K562 (cell line): ENCODE results near the gene FTSJ1. TPM values are rescaled to one million over a fixed set of nuclear protein-coding genes. Genes with fewer than 3 reads are reported as not detected.

Experiments
- ATAC-seq: fragments of 200-7000 bp; cut with Tn5 transposase; 3 replicates; pipeline ENCODE4 v1.9.1; 2020; ENCODE audit warnings: moderate library complexity
- BruUV-seq: library from RNA; stranded (reverse); fragments of 400-500 nt; replicated peaks from 2 replicates; lab custom pipeline; 2021; lab: Mats Ljungman, UMichigan
- CTCF ChIA-PET: fragments of 300-600 bp; formaldehyde crosslinking; extraction: SDS; loops from one replicate; lab custom pipeline; 2021; ENCODE audit warnings: low intra/inter-chr PET ratio; lab: Yijun Ruan, JAX
- POLR2A ChIA-PET: fragments of 300-600, 350-650 bp; sonication (Branson Sonifier 250); formaldehyde crosslinking; extraction: SDS; loops from one replicate; lab custom pipeline; 2021; ENCODE audit warnings: antibody characterized with exemption, inconsistent platforms; lab: Yijun Ruan, JAX
- DNase-seq, 4 experiments: peaks; one replicate each; pipeline versions ENCODE4 v3.0.0 to v3.0.0-alpha.2; 2011 to 2018; ENCODE audit warnings: low spot score in 3 of 4, mixed read lengths in 3 of 4; ENCODE audit errors: extremely low read depth in 1 of 4
- FAIRE-seq: peaks from 2 replicates; lab custom pipeline; 2011; peaks lifted over from hg19 to GRCh38; lab: Jason Lieb, UNC
- H2AFZ ChIP-seq: 2 replicates; pipeline ENCODE4 v1.6.0; 2011; ENCODE audit warnings: low read depth, low read length, control low read depth, inconsistent platforms
- H3K27ac ChIP-seq: fragments of 200-600 bp; 3 replicates; pipeline ENCODE4 v1.8.0; 2011; ENCODE audit warnings: low read depth, mild to moderate bottlenecking, control low read depth, inconsistent platforms, low read length, moderate library complexity, mixed read lengths; ENCODE audit errors: extremely low read depth
- H3K27me3 ChIP-seq, 2 experiments: fragments of 300-600 bp in 1 of 2; 2 replicates in 1 of 2; 3 replicates in 1 of 2; pipeline versions ENCODE4 v1.6.0 to v1.8.0; 2011; ENCODE audit warnings: inconsistent platforms in 2 of 2, low read length in 2 of 2, mild to moderate bottlenecking in 1 of 2, mixed read lengths in 1 of 2, moderate library complexity in 1 of 2; ENCODE audit not compliant: control insufficient read depth in 2 of 2, insufficient read depth in 2 of 2
- H3K36me3 ChIP-seq: fragments of 300-600 bp; 3 replicates; pipeline ENCODE4 v1.8.0; 2011; ENCODE audit warnings: mild to moderate bottlenecking, low read length, inconsistent platforms; ENCODE audit not compliant: control insufficient read depth, insufficient read depth
- H3K4me1 ChIP-seq, 2 experiments: fragments of 200-600 bp in 1 of 2; replicated peaks in 1 of 2; 2 replicates in 1 of 2; 3 replicates in 1 of 2; pipeline versions ENCODE4 v1.5.1 to v1.8.0; 2011; ENCODE audit warnings: inconsistent platforms in 2 of 2, low read length in 2 of 2, mild to moderate bottlenecking in 1 of 2, mixed read lengths in 1 of 2, moderate library complexity in 1 of 2; ENCODE audit not compliant: control insufficient read depth in 2 of 2, insufficient read depth in 2 of 2
- H3K4me2 ChIP-seq: 2 replicates; pipeline ENCODE4 v1.6.1; 2011; ENCODE audit warnings: low read length, control low read depth, inconsistent platforms, mixed read lengths; ENCODE audit not compliant: insufficient read depth
- H3K4me3 ChIP-seq: fragments of 200-600 bp; sonication (generic), shearing (Covaris generic); 2 replicates; pipeline ENCODE4 v1.5.1; 2016; ENCODE audit warnings: control low read depth, inconsistent platforms
- H3K79me2 ChIP-seq: fragments of 200-600 bp; 3 replicates; pipeline ENCODE4 v1.8.0; 2011; ENCODE audit warnings: low read length, inconsistent platforms; ENCODE audit not compliant: control insufficient read depth, insufficient read depth
- H3K9ac ChIP-seq, 2 experiments: 2 replicates each; pipeline versions ENCODE4 v1.6.0 to v1.6.1; 2011; ENCODE audit warnings: low read depth in 2 of 2, low read length in 2 of 2, control low read depth in 1 of 2, inconsistent platforms in 1 of 2, mild to moderate bottlenecking in 1 of 2, mixed read lengths in 1 of 2; ENCODE audit not compliant: insufficient read depth in 1 of 2
- H3K9me1 ChIP-seq: one replicate; pipeline ENCODE4 v1.6.0; 2011; ENCODE audit warnings: inconsistent platforms, mild to moderate bottlenecking, low read length, moderate library complexity; ENCODE audit not compliant: control insufficient read depth, insufficient read depth
- H3K9me3 ChIP-seq: replicated peaks from 2 replicates; pipeline ENCODE4 v1.5.1; 2011; ENCODE audit warnings: low read depth, low read length, inconsistent platforms; ENCODE audit not compliant: control insufficient read depth, insufficient read depth
- H4K20me1 ChIP-seq: replicated peaks from 2 replicates; pipeline ENCODE4 v1.6.1; 2011; ENCODE audit warnings: low read length, inconsistent platforms, mixed read lengths; ENCODE audit not compliant: control insufficient read depth, insufficient read depth
- BCOR ChIP-seq: fragments of 450-650 bp; IDR thresholded peaks from 2 replicates; pipeline ENCODE4 v1.6.1; 2016
- FOXJ2 ChIP-seq: fragments of 200-800 bp; sonication (Bioruptor generic); IDR thresholded peaks from 2 replicates; pipeline ENCODE4 v1.6.1; 2016; ENCODE audit warnings: missing genetic modification characterization, missing compliant biosample characterization
- HDGF ChIP-seq: fragments of 450-650 bp; IDR thresholded peaks from 2 replicates; pipeline ENCODE4 v1.6.1; 2016
- NBN ChIP-seq: fragments of 450-650 bp; IDR thresholded peaks from 2 replicates; pipeline ENCODE4 v1.6.1; 2016; ENCODE audit warnings: low read depth, mild to moderate bottlenecking
- SIX5 ChIP-seq, 2 experiments: IDR thresholded peaks; 2 replicates each; pipeline ENCODE4 v1.6.1; 2011; ENCODE audit warnings: low read length in 2 of 2, borderline replicate concordance in 1 of 2, low read depth in 1 of 2, mild to moderate bottlenecking in 1 of 2, moderate library complexity in 1 of 2; ENCODE audit not compliant: insufficient read depth in 1 of 2
- SNRNP70 ChIP-seq: fragments of 200-400 bp; formaldehyde crosslinking; optimal IDR thresholded peaks from 2 replicates; pipeline ENCODE3; 2017; ENCODE audit warnings: low read depth, low read length
- SREBF2 ChIP-seq: sonication (generic); formaldehyde crosslinking; IDR thresholded peaks from 2 replicates; pipeline ENCODE4 v1.4.0; 2020; ENCODE audit warnings: mild to moderate bottlenecking, missing genetic modification reagents
- TOE1 ChIP-seq, 2 experiments: fragments of 450-650 bp in 1 of 2; sonication (generic) in 1 of 2; formaldehyde crosslinking in 1 of 2; IDR thresholded peaks; 2 replicates each; pipeline versions ENCODE4 v1.7.1 to v1.8.0; 2016 to 2022; ENCODE audit warnings: borderline replicate concordance in 2 of 2, mild to moderate bottlenecking in 2 of 2, antibody characterized with exemption in 1 of 2, inconsistent platforms in 1 of 2, low read depth in 1 of 2, missing genetic modification reagents in 1 of 2, moderate library complexity in 1 of 2
- ZNF785 ChIP-seq: fragments of 250-450 bp; sonication (Bioruptor Pico); IDR thresholded peaks from 2 replicates; pipeline ENCODE4 v1.4.0; 2020; ENCODE audit warnings: mild to moderate bottlenecking
- WGBS: fragments of 100-300 bp; shearing (Covaris generic); methylation state at CpG from one replicate; pipeline ENCODE4 v1.1.6; 2016; ENCODE audit warnings: low coverage, mixed read lengths; ENCODE audit not compliant: insufficient coverage; ENCODE audit errors: missing lambda C conversion rate; 5-methylcytosine and 5-hydroxymethylcytosine counted together
- in situ Hi-C: fragments of 300-500 bp; cut with MboI; formaldehyde crosslinking; loops from 4 replicates; pipeline ENCODE4 v1.15.0; 2018; ENCODE audit warnings: inconsistent platforms, mixed read lengths
- intact Hi-C: fragments of 100-400 bp; cut with micrococcal nuclease; formaldehyde crosslinking; loops from 2 replicates; pipeline ENCODE4 v1.14.2; 2022
- polyA plus RNA-seq, 8 experiments: library from polyadenylated mRNA; depleted of rRNA in 4 of 8; stranded (reverse) in 5 of 8; unstranded in 3 of 8; fragments of >200 nt; fragmentation: Nextera tagmentation in 2 of 8; fragmentation: Illumina TruSeq in 1 of 8; extraction: Ambion mirVana in 2 of 8; extraction: Trizol in 1 of 8; gene quantifications; 2 replicates each; pipeline versions ENCODE4 v1.2.1 to v1.2.3, GENCODE V29; 2011 to 2014; ENCODE audit warnings: inconsistent platforms in 1 of 8, missing spikeins in 1 of 8
- total RNA-seq, 7 experiments: library from RNA; depleted of rRNA in 6 of 7; stranded (reverse); fragments of >200 nt in 6 of 7; fragmentation: Illumina TruSeq in 2 of 7; extraction: Trizol in 2 of 7; gene quantifications; 2 replicates each; pipeline versions ENCODE4 v1.2.1 to v1.2.3, GENCODE V29; 2011 to 2021; ENCODE audit warnings: low replicate concordance in 1 of 7

FTSJ1 gene
- total and polyA plus RNA-seq, 9 of the 15 experiments (the other 6 are each of a cell fraction or from before 2014, with no cell fraction given) = 12.2 to 95.6 (median 71.6) TPM

GRCh38 chrX:48516285-48516684, 40.3 kb downstream of the FTSJ1 start:
- no TSS peak for BruUV-seq
- Histone ChIP-seq H3K79me2 (no peaks in the 10 kb centered on the region), H3K27ac (no peak overlapping the region), H3K9me3 (no peaks in the 10 kb centered on the region), H3K9ac (no peak overlapping the region), H3K36me3 (no peaks in the 10 kb centered on the region; the same call in 2 of the 3 replicates), H4K20me1 (no peaks in the 10 kb centered on the region), H3K4me2 (no peak overlapping the region), H3K27me3 (no peaks in the 10 kb centered on the region), H2AFZ (no peak overlapping the region), H3K4me3 (no peak overlapping the region), H3K9me1 (peaks cover 4% of the 10 kb centered on the region), H3K4me1 (peaks cover 18 to 29% of the 10 kb centered on the region in 2 experiments; a peak in 4 of 5 replicates)
- no peak for ATAC-seq
- ChIA-PET CTCF (no interaction called here), POLR2A (interaction anchor here (1.1 kb wide), 1 partner anchor 11 kb away, joined by 3 read pairs; no protein-coding TSS in a partner anchor)
- in situ Hi-C loops = no loop called here
- TF ChIP-seq SREBF2 (CRISPR knock-in tag) = no peak
- TF ChIP-seq FOXJ2 = no peak
- no peak for TF ChIP-seq HDGF
- TF ChIP-seq BCOR = no peak
- no peak for TF ChIP-seq NBN
- TF ChIP-seq TOE1 (IDR thresholded peaks at IDR 0.05; ENCODE audit: borderline replicate concordance) = no peak
- TF ChIP-seq TOE1 (CRISPR knock-in tag; IDR thresholded peaks at IDR 0.05; ENCODE audit: borderline replicate concordance, low read depth) = no peak
- TF ChIP-seq ZNF785 (CRISPR knock-in tag) = no peak
- no peak for TF ChIP-seq SIX5 (IDR thresholded peaks at IDR 0.05; ENCODE audit: borderline replicate concordance in 1 of 2, insufficient read depth in 1 of 2, low read depth in 1 of 2, low read length in 2 of 2)
- no peak for TF ChIP-seq SNRNP70
- DNase-seq = no peak
- 49% methylated on average over 10 of the region's 10 CpGs for WGBS
- intact Hi-C loops = no loop called here
- no peak for FAIRE-seq
